Panc1 (cell line): ENCODE results near the gene TRIM14. TPM values are rescaled to one million over a fixed set of nuclear protein-coding genes. Genes with fewer than 3 reads are reported as not detected.

Experiments used
- ATAC-seq: fragments of 200-7000 bp; cut with Tn5 transposase; 2 replicates; pipeline ENCODE4 v1.9.1; 2020; ENCODE audit warnings: mild to moderate bottlenecking, moderate library complexity
- Bru-seq: library from RNA; stranded (reverse); fragments of 400-500 nt; gene quantifications from one replicate; lab custom pipeline; 2021; lab: Mats Ljungman, UMichigan
- BruChase-seq, 2 experiments: library from RNA; stranded (reverse); fragments of 400-500 nt; gene quantifications; one replicate each; lab custom pipeline; 2021; lab: Mats Ljungman, UMichigan
- BruUV-seq: library from RNA; stranded (reverse); fragments of 400-500 nt; replicated peaks from 2 replicates; lab custom pipeline; 2021; lab: Mats Ljungman, UMichigan
- CTCF ChIA-PET: fragments of 300-600 bp; sonication (Branson Sonifier 250); formaldehyde crosslinking; loops from one replicate; lab custom pipeline; 2022; ENCODE audit warnings: antibody characterized with exemption; lab: Charles Lee
- POLR2A ChIA-PET: fragments of 300-600 bp; sonication (Branson Sonifier 250); formaldehyde crosslinking; loops from one replicate; lab custom pipeline; 2022; ENCODE audit warnings: antibody characterized with exemption; lab: Charles Lee
- DNase-seq: peaks from one replicate; pipeline ENCODE4 v3.0.0-alpha.2; 2010; ENCODE audit warnings: low read depth, low spot score
- H3K27ac ChIP-seq: 2 replicates; pipeline ENCODE4 v1.5.1; 2011; ENCODE audit warnings: mild to moderate bottlenecking, low read length, inconsistent platforms
- H3K27me3 ChIP-seq: fragments of 200-500 bp; sonication (Bioruptor generic); 2 replicates; pipeline ENCODE4 v1.6.0; 2014; ENCODE audit warnings: low read length, inconsistent platforms; ENCODE audit not compliant: control insufficient read depth, insufficient read depth
- H3K36me3 ChIP-seq: fragments of 200-500 bp; sonication (Bioruptor generic); 2 replicates; pipeline ENCODE4 v1.5.1; 2014; ENCODE audit warnings: inconsistent platforms, mild to moderate bottlenecking, low read length, moderate library complexity; ENCODE audit not compliant: control insufficient read depth, insufficient read depth
- H3K4me1 ChIP-seq: 2 replicates; pipeline ENCODE4 v1.5.1; 2011; ENCODE audit warnings: inconsistent platforms, mild to moderate bottlenecking, low read length, moderate library complexity; ENCODE audit not compliant: control insufficient read depth, insufficient read depth
- H3K4me3 ChIP-seq, 2 experiments: 2 replicates each; pipeline ENCODE4 v1.5.1; 2011 to 2012; ENCODE audit warnings: low read depth in 2 of 2, low read length in 2 of 2, mild to moderate bottlenecking in 2 of 2, inconsistent platforms in 1 of 2, moderate library complexity in 1 of 2
- H3K9me3 ChIP-seq: fragments of 200-500 bp; sonication (Bioruptor generic); 2 replicates; pipeline ENCODE4 v1.5.1; 2014; ENCODE audit warnings: low read depth, mild to moderate bottlenecking, inconsistent platforms, low read length, moderate library complexity; ENCODE audit not compliant: control insufficient read depth, insufficient read depth
- CTCF ChIP-seq: fragments of 450-650 bp; IDR thresholded peaks from 2 replicates; pipeline ENCODE4 v1.5.1; 2017; ENCODE audit warnings: mild to moderate bottlenecking
- POLR2AphosphoS5 ChIP-seq: IDR thresholded peaks from 2 replicates; pipeline ENCODE4 v1.6.1; 2012; ENCODE audit warnings: mild to moderate bottlenecking, low read depth, low read length, moderate library complexity
- REST ChIP-seq, 2 experiments: IDR thresholded peaks; 2 replicates each; pipeline ENCODE4 v1.6.1; 2011 to 2012; ENCODE audit warnings: low read depth in 2 of 2, control low read depth in 1 of 2, low read length in 1 of 2, mild to moderate bottlenecking in 1 of 2, moderate library complexity in 1 of 2; ENCODE audit not compliant: insufficient read depth in 1 of 2
- SIN3A ChIP-seq: IDR thresholded peaks from 2 replicates; pipeline ENCODE4 v1.6.1; 2012; ENCODE audit warnings: low read depth, mild to moderate bottlenecking, low read length, moderate library complexity, borderline replicate concordance; ENCODE audit not compliant: insufficient read depth
- TCF7L2 ChIP-seq: IDR thresholded peaks from 2 replicates; pipeline ENCODE4 v1.6.1; 2011; ENCODE audit warnings: mild to moderate bottlenecking, low read depth, low read length, inconsistent platforms
- in situ Hi-C: cut with HindIII; loops from 2 replicates; pipeline ENCODE4 v1.10.0; 2016; ENCODE audit warnings: low sequenced_read_pairs, low pct_unique_long_range_greater_than_20kb
- intact Hi-C: fragments of 100-400 bp; cut with micrococcal nuclease; formaldehyde crosslinking; loops from one replicate; pipeline ENCODE4 v1.10.0; 2022; ENCODE audit not compliant: unreplicated experiment
- long read RNA-seq: library from polyadenylated mRNA; unstranded; transcript quantifications from one replicate; pipeline ENCODE4 v2.0.0, GENCODE V29; 2021; ENCODE audit not compliant: unreplicated experiment
- polyA plus RNA-seq: library from polyadenylated mRNA; unstranded; fragments of >200 nt; gene quantifications from one replicate; pipeline ENCODE4 v1.2.1, GENCODE V29; 2012; ENCODE audit warnings: missing spikeins; ENCODE audit not compliant: insufficient read length
- total RNA-seq: library from RNA; stranded (reverse); gene quantifications from one replicate; pipeline ENCODE4 v1.2.1, GENCODE V29; 2021; ENCODE audit not compliant: unreplicated experiment

Gene TRIM14
- total RNA-seq (9.7 TPM), Bru-seq, nascent RNA (percentile 41 among the genes with signal in this experiment), BruChase-seq, experiment 1, labeled RNA remaining after a 2-hour chase (percentile 45 among the genes with signal in this experiment), BruChase-seq, experiment 2, labeled RNA remaining after a 6-hour chase (percentile 52 among the genes with signal in this experiment)
- 9.1 TPM for polyA plus RNA-seq
- long read RNA-seq, full-length matches to known transcripts: 3 of 15 reads
- long read RNA-seq, partial matches to known transcripts: 3 of 15 reads
- long read RNA-seq, other reads (novel, unspliced or antisense): 9 of 15 reads

- TF ChIP-seq POLR2AphosphoS5 (no peak; the same call in 1 of the 2 replicates), REST (IDR thresholded peaks at IDR 0.05; ENCODE audit: insufficient read depth in 1 of 2, low read depth in 2 of 2, low read length in 1 of 2) (no peak), CTCF (peak; percentile 43; the same call in 1 of the 2 replicates), SIN3A (0 out of 2 replicates have a peak, but pooled peaks have one; percentile 19)
- intact Hi-C loops: loop anchor here (10.0 kb wide), 1 partner anchor 76 kb away; the partner anchor contains the start of gene CORO2A
Observed at GRCh38 chr9:98118640-98119601, at the start of gene TRIM14. TRIM14 (minus strand) TSS chr9:98119222; CDS start chr9:98119188, 34 bp downstream.

GRCh38 chr9:98168153-98168780 lies 49.2 kb upstream of the TRIM14 start:
- Histone ChIP-seq H3K27me3 (no peaks in the 10 kb centered on the region), H3K9me3 (no peaks in the 10 kb centered on the region), H3K36me3 (no peaks in the 10 kb centered on the region), H3K4me3 (no peak overlapping the region), H3K27ac (no peak overlapping the region), H3K4me1 (peaks cover 22% of the 10 kb centered on the region)
- POLR2A ChIA-PET: no interaction called here
- DNase-seq (no peak), ATAC-seq (no peak)
- intact Hi-C loops (no loop called here), in situ Hi-C loops (no loop called here)
- no TSS peak for BruUV-seq
- CTCF ChIA-PET: no interaction called here
- TF ChIP-seq CTCF (no peak), REST (IDR thresholded peaks at IDR 0.05; ENCODE audit: insufficient read depth in 1 of 2, low read depth in 2 of 2, low read length in 1 of 2) (no peak), POLR2AphosphoS5 (no peak), SIN3A (no peak), TCF7L2 (no peak)

More at GRCh38 chr9:98118640-98119601, at the start of gene TRIM14:
- ChIA-PET CTCF (interaction anchor here (0.6 to 0.7 kb wide), 3 partner anchors 68 to 589 kb away, joined by 3 to 4 read pairs (median 3); no protein-coding TSS in a partner anchor), POLR2A (no interaction called here)
- peak within 1 kb of the TSS; percentile 59 to 70 for H3K4me3 ChIP-seq
- BruUV-seq: no TSS peak
- H3K36me3 ChIP-seq: no peaks in the 10 kb centered on the region; the same call in 1 of the 2 replicates
- DNase-seq (no peak), ATAC-seq (peak; percentile 92)
- no peaks in the 10 kb centered on the region for H3K4me1 ChIP-seq
- in situ Hi-C loops: no loop called here
- peak within 1 kb of the TSS; percentile 60; the same call in 1 of the 2 replicates for H3K27ac ChIP-seq
- H3K9me3 ChIP-seq: no peaks in the 10 kb centered on the region
- H3K27me3 ChIP-seq: no peaks in the 10 kb centered on the region
